SK-MEL-5 (cell line): ENCODE data around the gene GPATCH11. TPM values are rescaled to one million over a fixed set of nuclear protein-coding genes. Genes with fewer than 3 reads are reported as not detected.

Source experiments
- DNase-seq: peaks from one replicate; pipeline ENCODE4 v3.0.0-alpha.2; 2016; ENCODE audit warnings: low read depth, low spot score
- in situ Hi-C: cut with HindIII; loops from 2 replicates; pipeline ENCODE4 v1.10.0; 2016; ENCODE audit warnings: low sequenced_read_pairs, high pct_unique_total_duplicates, low pct_unique_long_range_greater_than_20kb
- total RNA-seq: library from RNA; depleted of rRNA; stranded (reverse); fragments of >200 nt; shearing (Covaris generic); gene quantifications from 2 replicates; pipeline ENCODE4 v1.2.3, GENCODE V29; 2014

Gene GPATCH11
- total RNA-seq, 1 experiment from 2014 or later: 15.6 TPM

- no peak for DNase-seq
Measured at GRCh38 chr2:37098416-37099118, 14.2 kb downstream of the GPATCH11 start.

DNA sequence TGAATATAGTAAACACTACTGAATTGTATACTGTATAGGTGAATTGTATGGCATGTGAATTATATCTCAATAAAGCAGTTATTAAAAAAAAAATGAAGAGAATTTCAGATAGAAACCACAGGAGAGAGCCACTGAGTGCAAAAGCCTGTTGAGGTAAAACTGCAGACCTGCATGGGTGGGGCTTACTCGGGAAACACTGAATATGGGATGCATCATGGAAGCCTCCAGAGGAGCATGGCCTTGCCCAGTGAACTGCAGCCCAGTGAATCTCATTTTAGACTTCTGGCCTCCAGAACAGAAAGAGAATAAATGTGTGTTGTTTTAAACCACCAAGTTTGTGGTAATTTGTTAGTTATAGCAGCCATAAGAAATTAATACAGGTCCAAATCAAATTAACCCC lies 15.7 kb downstream of the GPATCH11 start:
- in situ Hi-C loops: no loop called here
- no peak for DNase-seq

More at GRCh38 chr2:37098416-37099118, 14.2 kb downstream of the GPATCH11 start:
- in situ Hi-C loops: no loop called here

DNA sequence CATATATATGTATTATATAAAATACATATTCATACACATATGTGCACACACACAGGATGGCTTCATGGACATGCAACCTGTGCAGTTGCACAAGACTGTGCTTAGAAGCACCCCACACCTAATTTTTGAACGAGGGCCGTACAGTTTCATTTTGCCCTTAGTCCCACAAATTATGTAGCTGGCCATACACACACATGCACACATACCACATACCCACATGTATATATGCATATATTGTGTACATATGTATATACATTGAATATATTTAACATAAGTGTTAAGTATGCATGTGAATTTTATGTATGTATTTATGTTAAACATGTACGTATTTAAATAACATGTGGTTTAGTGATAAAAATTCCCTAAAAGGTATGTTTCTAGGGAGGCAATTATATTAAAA lies 18.3 kb downstream of the GPATCH11 start:
- DNase-seq: no peak
- in situ Hi-C loops: no loop called here

GRCh38 chr2:37104178-37104577 lies 19.9 kb downstream of the GPATCH11 start:
- no peak for DNase-seq
- in situ Hi-C loops: no loop called here

GRCh38 chr2:37105150-37105549 lies 20.8 kb downstream of the GPATCH11 start:
- in situ Hi-C loops: no loop called here

GRCh38 chr2:37109523-37109922 lies 25.2 kb downstream of the GPATCH11 start:
- in situ Hi-C loops: no loop called here
- DNase-seq: no peak

More at GRCh38 chr2:37105150-37105549, 20.8 kb downstream of the GPATCH11 start:
- DNase-seq: no peak

DNA sequence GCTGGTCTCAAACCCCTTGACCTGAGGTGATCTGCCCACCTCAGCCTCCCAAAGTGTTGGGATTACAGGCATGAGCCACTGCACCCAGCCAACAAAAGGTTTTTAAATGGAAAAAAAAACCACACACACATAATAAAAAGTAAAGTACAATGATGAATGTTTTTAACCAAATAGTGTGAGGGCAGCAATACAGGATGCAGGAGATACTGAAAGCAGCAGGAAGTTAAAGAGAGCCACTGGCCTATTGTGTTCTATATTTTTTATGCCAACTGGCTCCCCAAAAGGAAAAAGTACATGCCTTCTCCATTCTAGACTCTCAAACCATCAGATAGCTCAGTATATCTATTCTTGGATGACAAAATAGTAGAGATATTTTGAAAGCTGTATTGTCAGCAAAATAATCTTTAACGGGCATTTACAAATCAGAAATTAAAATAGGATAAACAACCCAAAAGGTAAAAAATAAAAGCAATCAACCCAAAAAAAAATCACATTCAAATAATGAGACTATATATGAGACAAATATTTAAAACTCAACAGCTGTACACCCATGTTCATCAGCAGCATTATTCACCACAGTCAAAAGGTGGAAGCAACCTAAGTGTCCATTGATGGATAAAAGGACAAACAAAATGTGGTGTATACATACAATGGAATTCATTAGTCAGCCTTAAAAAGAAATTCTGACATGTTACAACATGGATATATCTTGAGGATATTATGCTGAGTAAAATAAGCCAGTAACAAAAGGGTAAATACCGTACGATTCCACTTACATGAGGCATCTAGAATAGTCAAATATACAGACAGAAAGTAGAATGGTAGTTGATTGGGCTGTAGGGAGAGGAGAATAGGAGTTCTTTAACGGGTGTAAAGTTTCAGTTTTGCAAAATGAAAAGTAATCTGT lies 26.2 kb downstream of the GPATCH11 start:
- DNase-seq: no peak
- in situ Hi-C loops: no loop called here

DNA sequence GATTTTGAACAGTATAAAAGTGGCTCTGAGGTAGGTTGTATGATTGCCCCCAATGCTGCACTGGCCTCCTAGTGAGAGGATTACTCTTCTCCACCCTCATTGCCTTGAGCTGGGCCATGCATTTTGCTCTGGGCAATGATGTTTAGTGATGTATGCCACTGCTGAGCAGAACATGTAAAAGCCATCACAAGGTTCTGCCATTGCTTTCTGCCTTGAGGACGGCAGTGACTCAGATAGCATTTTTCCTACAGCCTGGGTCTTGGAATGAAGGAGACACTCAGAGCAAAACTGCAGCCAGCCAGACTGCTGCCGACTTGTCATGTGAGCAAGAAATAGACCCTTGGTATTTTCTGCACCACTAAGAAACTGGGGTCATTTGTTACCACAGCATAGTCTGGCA lies 27.6 kb downstream of the GPATCH11 start:
- DNase-seq: no peak
- in situ Hi-C loops: no loop called here

DNA sequence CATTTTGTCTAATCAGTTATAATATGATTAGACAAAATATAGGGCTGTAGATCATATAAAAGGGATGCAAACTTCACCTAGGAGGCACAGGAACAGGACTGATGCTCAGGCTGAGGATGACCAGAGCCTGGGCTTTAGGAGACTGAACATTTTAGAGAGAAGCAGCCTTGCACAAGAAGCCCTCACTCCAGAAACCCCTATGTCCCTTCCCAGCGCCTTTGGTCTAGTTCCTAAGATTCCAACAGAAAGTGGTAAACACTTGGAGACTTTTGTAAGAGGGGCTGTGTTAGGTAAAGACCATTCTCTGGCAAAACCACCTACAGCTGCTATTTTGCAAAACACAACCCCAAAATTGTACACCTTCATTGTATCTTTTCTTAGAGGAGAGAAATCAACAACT lies 33.2 kb downstream of the GPATCH11 start:
- in situ Hi-C loops: no loop called here
- no peak for DNase-seq

DNA sequence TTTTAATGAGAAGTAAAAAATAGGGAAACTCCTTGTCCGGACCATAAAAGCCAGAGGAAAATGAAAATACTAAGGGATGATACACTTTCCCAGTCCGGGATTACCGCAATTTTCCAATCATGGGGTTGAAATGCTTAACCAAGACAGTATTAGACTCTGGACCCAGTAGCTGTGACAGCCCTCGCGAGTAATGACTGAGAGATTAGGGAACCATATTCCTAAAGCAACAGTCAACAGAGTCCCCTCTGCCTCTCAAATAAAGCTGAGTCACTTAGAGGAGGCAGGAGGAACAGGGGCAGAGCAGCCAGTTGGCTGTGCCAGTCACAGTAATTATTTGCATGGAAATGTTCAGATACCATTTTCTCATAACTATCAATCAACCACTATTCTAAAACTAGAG lies 34.8 kb downstream of the GPATCH11 start:
- in situ Hi-C loops: no loop called here
- no peak for DNase-seq

DNA sequence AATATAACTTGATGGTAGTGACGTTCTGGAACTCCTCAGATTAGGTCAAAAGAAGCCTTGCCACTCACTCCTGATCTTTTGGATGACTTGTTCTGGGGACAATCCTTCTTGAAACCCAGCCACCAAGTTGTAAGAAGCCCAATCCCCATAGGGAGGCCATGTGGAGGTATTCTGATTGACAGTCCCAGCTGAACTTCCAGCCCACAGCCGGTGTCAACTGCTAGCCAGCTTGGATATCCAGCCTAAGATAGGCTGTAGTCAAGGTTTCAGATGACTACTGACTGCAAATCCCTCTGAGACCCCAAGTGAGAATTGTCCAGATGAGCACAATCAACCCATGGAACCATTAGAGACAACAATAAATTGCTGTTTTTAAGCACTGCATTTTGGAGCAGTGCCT lies 41.1 kb downstream of the GPATCH11 start:
- in situ Hi-C loops: no loop called here
- DNase-seq: no peak

- DNase-seq: no peak
- in situ Hi-C loops: no loop called here
Measured at GRCh38 chr2:37132914-37133313, 48.6 kb downstream of the GPATCH11 start.

DNA sequence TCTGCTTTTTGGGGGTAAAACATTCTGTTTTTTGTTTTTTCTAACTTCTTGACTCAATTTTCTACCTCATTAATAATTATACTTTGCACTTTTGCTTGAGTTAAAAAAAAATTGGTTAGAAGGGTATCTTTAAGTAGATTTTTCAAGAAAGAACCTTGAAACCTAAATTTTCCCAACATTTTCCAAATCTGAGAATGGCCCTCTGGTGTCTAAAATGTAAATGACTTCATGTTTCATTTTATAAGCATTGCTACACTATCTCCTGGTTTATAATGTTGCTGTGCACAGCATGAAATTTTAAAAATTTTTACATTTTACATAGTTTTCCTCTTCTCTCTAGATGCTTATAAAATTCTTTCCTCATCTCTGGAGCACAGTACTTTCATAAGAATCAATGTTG lies 58.2 kb downstream of the GPATCH11 start:
- in situ Hi-C loops: no loop called here
- no peak for DNase-seq

DNA sequence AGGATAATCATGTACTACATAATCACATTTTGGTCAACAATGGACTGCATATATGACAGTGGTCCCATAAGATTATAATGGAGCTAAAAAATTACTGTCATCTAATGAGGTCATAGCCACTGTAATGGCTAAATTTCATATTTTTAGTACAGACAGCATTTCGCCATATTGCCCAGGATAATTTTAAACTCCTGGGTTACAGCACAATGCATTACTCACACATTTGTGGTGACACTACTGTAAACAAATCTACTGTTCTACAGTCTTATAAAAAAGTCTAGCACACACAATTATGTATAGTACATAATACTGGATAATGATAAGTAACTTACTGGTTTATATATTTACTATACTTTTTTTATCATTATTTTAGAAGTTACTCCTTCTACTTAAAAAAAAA lies 59.7 kb downstream of the GPATCH11 start:
- in situ Hi-C loops: no loop called here

DNA sequence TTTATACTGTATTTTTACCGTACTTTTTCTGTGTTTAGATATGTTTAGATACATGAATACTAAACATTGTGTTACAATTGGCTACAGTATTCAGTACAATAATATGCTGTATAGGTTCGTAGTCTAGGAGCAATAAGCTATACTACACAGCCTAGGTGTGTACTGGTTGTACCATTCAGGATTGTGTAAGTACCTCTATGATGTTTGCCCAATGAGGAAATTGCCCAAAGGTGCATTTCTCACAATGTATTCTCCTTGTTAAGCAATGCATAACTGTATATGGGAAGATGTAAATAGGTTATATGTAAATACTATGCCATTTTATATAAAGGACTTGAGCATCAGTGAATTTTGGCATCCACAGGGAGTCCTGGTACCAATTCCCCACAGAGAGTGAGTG lies 61.7 kb downstream of the GPATCH11 start:
- in situ Hi-C loops: no loop called here
- DNase-seq: no peak

More for the DNA sequence above, 59.7 kb downstream of the GPATCH11 start:
- DNase-seq: no peak

DNA sequence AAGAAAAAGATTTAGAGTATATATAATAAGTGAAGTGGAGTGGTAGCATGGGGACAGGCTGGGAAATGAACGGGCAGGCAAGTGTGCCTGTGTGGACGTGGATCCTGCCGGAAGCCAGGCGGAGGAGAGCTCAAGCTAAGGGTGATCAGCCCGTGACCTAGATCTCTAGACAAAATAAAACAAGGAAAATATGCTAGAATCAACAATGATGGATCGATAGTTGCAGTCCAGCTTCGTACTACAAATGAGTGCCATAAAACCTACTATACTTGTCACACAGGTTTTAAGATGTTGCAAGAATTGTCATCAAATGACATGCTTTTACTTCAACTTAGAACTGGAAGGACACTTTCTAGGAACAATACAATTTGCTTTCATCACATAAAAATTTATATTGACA lies 64.0 kb downstream of the GPATCH11 start:
- in situ Hi-C loops: no loop called here
- DNase-seq: no peak
